K562 (cell line): ENCODE measurements around the gene IMMP2L. TPM values are rescaled to one million over a fixed set of nuclear protein-coding genes. Genes with fewer than 3 reads are reported as not detected.

Source experiments
- ATAC-seq: fragments of 200-7000 bp; cut with Tn5 transposase; 3 replicates; pipeline ENCODE4 v1.9.1; 2020; ENCODE audit warnings: moderate library complexity
- BruUV-seq: library from RNA; stranded (reverse); fragments of 400-500 nt; replicated peaks from 2 replicates; lab custom pipeline; 2021; lab: Mats Ljungman, UMichigan
- CTCF ChIA-PET: fragments of 300-600 bp; formaldehyde crosslinking; extraction: SDS; loops from one replicate; lab custom pipeline; 2021; ENCODE audit warnings: low intra/inter-chr PET ratio; lab: Yijun Ruan, JAX
- POLR2A ChIA-PET: fragments of 300-600, 350-650 bp; sonication (Branson Sonifier 250); formaldehyde crosslinking; extraction: SDS; loops from one replicate; lab custom pipeline; 2021; ENCODE audit warnings: antibody characterized with exemption, inconsistent platforms; lab: Yijun Ruan, JAX
- DNase-seq, 4 experiments: peaks; one replicate each; pipeline versions ENCODE4 v3.0.0 to v3.0.0-alpha.2; 2011 to 2018; ENCODE audit warnings: low spot score in 3 of 4, mixed read lengths in 3 of 4; ENCODE audit errors: extremely low read depth in 1 of 4
- FAIRE-seq: peaks from 2 replicates; lab custom pipeline; 2011; peaks lifted over from hg19 to GRCh38; lab: Jason Lieb, UNC
- H2AFZ ChIP-seq: 2 replicates; pipeline ENCODE4 v1.6.0; 2011; ENCODE audit warnings: low read depth, low read length, control low read depth, inconsistent platforms
- H3K27ac ChIP-seq: fragments of 200-600 bp; 3 replicates; pipeline ENCODE4 v1.8.0; 2011; ENCODE audit warnings: low read depth, mild to moderate bottlenecking, control low read depth, inconsistent platforms, low read length, moderate library complexity, mixed read lengths; ENCODE audit errors: extremely low read depth
- H3K27me3 ChIP-seq, 2 experiments: fragments of 300-600 bp in 1 of 2; 2 replicates in 1 of 2; 3 replicates in 1 of 2; pipeline versions ENCODE4 v1.6.0 to v1.8.0; 2011; ENCODE audit warnings: inconsistent platforms in 2 of 2, low read length in 2 of 2, mild to moderate bottlenecking in 1 of 2, mixed read lengths in 1 of 2, moderate library complexity in 1 of 2; ENCODE audit not compliant: control insufficient read depth in 2 of 2, insufficient read depth in 2 of 2
- H3K36me3 ChIP-seq: fragments of 300-600 bp; 3 replicates; pipeline ENCODE4 v1.8.0; 2011; ENCODE audit warnings: mild to moderate bottlenecking, low read length, inconsistent platforms; ENCODE audit not compliant: control insufficient read depth, insufficient read depth
- H3K4me1 ChIP-seq, 2 experiments: fragments of 200-600 bp in 1 of 2; replicated peaks in 1 of 2; 2 replicates in 1 of 2; 3 replicates in 1 of 2; pipeline versions ENCODE4 v1.5.1 to v1.8.0; 2011; ENCODE audit warnings: inconsistent platforms in 2 of 2, low read length in 2 of 2, mild to moderate bottlenecking in 1 of 2, mixed read lengths in 1 of 2, moderate library complexity in 1 of 2; ENCODE audit not compliant: control insufficient read depth in 2 of 2, insufficient read depth in 2 of 2
- H3K4me2 ChIP-seq: 2 replicates; pipeline ENCODE4 v1.6.1; 2011; ENCODE audit warnings: low read length, control low read depth, inconsistent platforms, mixed read lengths; ENCODE audit not compliant: insufficient read depth
- H3K4me3 ChIP-seq: fragments of 200-600 bp; sonication (generic), shearing (Covaris generic); 2 replicates; pipeline ENCODE4 v1.5.1; 2016; ENCODE audit warnings: control low read depth, inconsistent platforms
- H3K79me2 ChIP-seq: fragments of 200-600 bp; 3 replicates; pipeline ENCODE4 v1.8.0; 2011; ENCODE audit warnings: low read length, inconsistent platforms; ENCODE audit not compliant: control insufficient read depth, insufficient read depth
- H3K9ac ChIP-seq, 2 experiments: 2 replicates each; pipeline versions ENCODE4 v1.6.0 to v1.6.1; 2011; ENCODE audit warnings: low read depth in 2 of 2, low read length in 2 of 2, control low read depth in 1 of 2, inconsistent platforms in 1 of 2, mild to moderate bottlenecking in 1 of 2, mixed read lengths in 1 of 2; ENCODE audit not compliant: insufficient read depth in 1 of 2
- H3K9me1 ChIP-seq: one replicate; pipeline ENCODE4 v1.6.0; 2011; ENCODE audit warnings: inconsistent platforms, mild to moderate bottlenecking, low read length, moderate library complexity; ENCODE audit not compliant: control insufficient read depth, insufficient read depth
- H3K9me3 ChIP-seq: replicated peaks from 2 replicates; pipeline ENCODE4 v1.5.1; 2011; ENCODE audit warnings: low read depth, low read length, inconsistent platforms; ENCODE audit not compliant: control insufficient read depth, insufficient read depth
- H4K20me1 ChIP-seq: replicated peaks from 2 replicates; pipeline ENCODE4 v1.6.1; 2011; ENCODE audit warnings: low read length, inconsistent platforms, mixed read lengths; ENCODE audit not compliant: control insufficient read depth, insufficient read depth
- BRD4 ChIP-seq: fragments of 200-600 bp; sonication (generic); IDR thresholded peaks from 2 replicates; pipeline ENCODE4 v1.6.1; 2017; ENCODE audit warnings: inconsistent platforms
- CLOCK ChIP-seq: fragments of 250-450 bp; sonication (Bioruptor Pico); IDR thresholded peaks from 2 replicates; pipeline ENCODE4 v1.4.0; 2020; ENCODE audit warnings: mild to moderate bottlenecking, moderate library complexity, borderline replicate concordance
- CTBP1 ChIP-seq: fragments of 450-650 bp; IDR thresholded peaks from 2 replicates; pipeline ENCODE4 v1.6.1; 2016; ENCODE audit warnings: borderline replicate concordance
- E2F3 ChIP-seq: fragments of 250-450 bp; sonication (Bioruptor Pico); IDR thresholded peaks from 2 replicates; pipeline ENCODE4 v1.4.0; 2020; ENCODE audit warnings: mild to moderate bottlenecking
- ELF2 ChIP-seq: fragments of 250-450 bp; sonication (Bioruptor Pico); IDR thresholded peaks from 2 replicates; pipeline ENCODE4 v1.5.0; 2021; ENCODE audit warnings: mild to moderate bottlenecking
- EP300 ChIP-seq: IDR thresholded peaks from 2 replicates; pipeline ENCODE4 v1.6.1; 2012; ENCODE audit warnings: low read length, improper control_type of control experiment
- ETS2 ChIP-seq: IDR thresholded peaks from 2 replicates; pipeline ENCODE4 v1.6.1; 2016; ENCODE audit warnings: borderline replicate concordance, missing genetic modification characterization, mild to moderate bottlenecking, moderate library complexity, missing compliant biosample characterization; ENCODE audit not compliant: poor library complexity, severe bottlenecking
- L3MBTL2 ChIP-seq: fragments of 450-650 bp; IDR thresholded peaks from 2 replicates; pipeline ENCODE4 v1.6.1; 2016; ENCODE audit warnings: mild to moderate bottlenecking, moderate library complexity
- NEUROD1 ChIP-seq: fragments of 150-350 bp; IDR thresholded peaks from 2 replicates; pipeline ENCODE4 v1.6.1; 2014; ENCODE audit warnings: borderline replicate concordance, low read length, low read depth; ENCODE audit not compliant: partially characterized antibody
- RBFOX2 ChIP-seq: fragments of 200-400 bp; formaldehyde crosslinking; IDR thresholded peaks from 2 replicates; pipeline ENCODE4 v1.6.1; 2017; ENCODE audit warnings: low read depth, mild to moderate bottlenecking, low read length, moderate library complexity
- RBM15 ChIP-seq: fragments of 200-400 bp; formaldehyde crosslinking; IDR thresholded peaks from 2 replicates; pipeline ENCODE4 v1.6.1; 2018; ENCODE audit warnings: mild to moderate bottlenecking, low read length, moderate library complexity; ENCODE audit not compliant: insufficient read depth
- SOX6 ChIP-seq: fragments of 450-650 bp; IDR thresholded peaks from 2 replicates; pipeline ENCODE4 v1.6.1; 2014; ENCODE audit warnings: mild to moderate bottlenecking
- SRSF1 ChIP-seq: fragments of 200-400 bp; formaldehyde crosslinking; IDR thresholded peaks from 2 replicates; pipeline ENCODE4 v1.6.1; 2017; ENCODE audit warnings: mild to moderate bottlenecking, low read depth, low read length, moderate library complexity
- ZNF140 ChIP-seq: fragments of 250-450 bp; sonication (Bioruptor Pico); IDR thresholded peaks from 2 replicates; pipeline ENCODE4 v1.8.0; 2021; ENCODE audit warnings: moderate library complexity, mild to moderate bottlenecking, inconsistent platforms
- ZNF197 ChIP-seq: fragments of 200-800 bp; sonication (Bioruptor generic); IDR thresholded peaks from 2 replicates; pipeline ENCODE4 v1.6.1; 2016; ENCODE audit warnings: low read depth, missing genetic modification characterization, missing compliant biosample characterization
- ZNF449 ChIP-seq: fragments of 250-450 bp; sonication (Bioruptor Pico); IDR thresholded peaks from 2 replicates; pipeline ENCODE4 v1.8.0; 2022; ENCODE audit warnings: moderate library complexity, mild to moderate bottlenecking, inconsistent platforms
- ZNF699 ChIP-seq: fragments of 250-450 bp; sonication (Bioruptor Pico); IDR thresholded peaks from 2 replicates; pipeline ENCODE4 v1.8.0; 2021; ENCODE audit warnings: mild to moderate bottlenecking, moderate library complexity; ENCODE audit not compliant: insufficient replicate concordance
- in situ Hi-C: fragments of 300-500 bp; cut with MboI; formaldehyde crosslinking; loops from 4 replicates; pipeline ENCODE4 v1.15.0; 2018; ENCODE audit warnings: inconsistent platforms, mixed read lengths
- intact Hi-C: fragments of 100-400 bp; cut with micrococcal nuclease; formaldehyde crosslinking; loops from 2 replicates; pipeline ENCODE4 v1.14.2; 2022
- polyA plus RNA-seq, 8 experiments: library from polyadenylated mRNA; depleted of rRNA in 4 of 8; stranded (reverse) in 5 of 8; unstranded in 3 of 8; fragments of >200 nt; fragmentation: Nextera tagmentation in 2 of 8; fragmentation: Illumina TruSeq in 1 of 8; extraction: Ambion mirVana in 2 of 8; extraction: Trizol in 1 of 8; gene quantifications; 2 replicates each; pipeline versions ENCODE4 v1.2.1 to v1.2.3, GENCODE V29; 2011 to 2014; ENCODE audit warnings: inconsistent platforms in 1 of 8, missing spikeins in 1 of 8
- total RNA-seq, 7 experiments: library from RNA; depleted of rRNA in 6 of 7; stranded (reverse); fragments of >200 nt in 6 of 7; fragmentation: Illumina TruSeq in 2 of 7; extraction: Trizol in 2 of 7; gene quantifications; 2 replicates each; pipeline versions ENCODE4 v1.2.1 to v1.2.3, GENCODE V29; 2011 to 2021; ENCODE audit warnings: low replicate concordance in 1 of 7

IMMP2L gene
- total and polyA plus RNA-seq, 9 of the 15 experiments (the other 6 are each of a cell fraction or from before 2014, with no cell fraction given): 29.7 to 116 (median 53.0) TPM

DNA sequence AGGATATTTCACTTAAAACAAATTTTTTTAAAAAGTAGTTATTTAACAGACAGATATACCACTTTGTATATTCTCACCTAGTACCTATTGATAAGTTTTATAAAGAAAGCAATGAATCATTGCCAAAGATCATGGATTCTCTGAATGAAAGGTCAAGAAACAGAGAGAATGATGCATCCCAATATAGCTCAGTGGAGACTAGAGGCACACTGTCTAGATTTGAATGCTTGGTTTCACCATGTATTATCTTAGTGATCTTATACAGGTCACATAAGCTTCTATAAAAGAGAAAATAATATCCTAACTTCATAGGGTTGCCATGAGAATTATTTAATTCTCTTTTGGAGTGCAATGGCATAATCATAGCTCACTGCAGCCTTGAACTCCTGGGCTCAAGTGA is 558.4 kb downstream of the IMMP2L start:
- no peak for FAIRE-seq
- ATAC-seq: no peak

More for the DNA sequence above, 558.4 kb downstream of the IMMP2L start:
- H3K9ac ChIP-seq: no peak overlapping the region
- no peak for DNase-seq
- H3K27me3 ChIP-seq: no peaks in the 10 kb centered on the region
- no peak for TF ChIP-seq ZNF140
- no peak for TF ChIP-seq RBFOX2
- no peak for TF ChIP-seq E2F3 (CRISPR knock-in tag)
- no peak for TF ChIP-seq SOX6
- TF ChIP-seq L3MBTL2: no peak
- TF ChIP-seq CLOCK (CRISPR knock-in tag): no peak
- no peak for TF ChIP-seq ZNF449 (CRISPR knock-in tag)
- no peak for TF ChIP-seq ELF2
- TF ChIP-seq CTBP1: no peak
- no peak for TF ChIP-seq EP300
- TF ChIP-seq ZNF197 (CRISPR knock-in tag): no peak
- TF ChIP-seq ZNF699 (CRISPR knock-in tag): no peak
- no peak for TF ChIP-seq SRSF1
- no peak for TF ChIP-seq BRD4
- TF ChIP-seq ETS2 (tag): no peak
- no peak for TF ChIP-seq NEUROD1
- TF ChIP-seq RBM15: no peak
- no peak overlapping the region for H3K27ac ChIP-seq
- H3K4me1 ChIP-seq: no peaks in the 10 kb centered on the region
- H3K9me1 ChIP-seq: no peaks in the 10 kb centered on the region
- no peak overlapping the region for H3K4me3 ChIP-seq
- no peak overlapping the region for H2AFZ ChIP-seq
- H3K36me3 ChIP-seq: no peaks in the 10 kb centered on the region
- in situ Hi-C loops: no loop called here
- intact Hi-C loops: no loop called here
- H4K20me1 ChIP-seq: no peaks in the 10 kb centered on the region
- no peak overlapping the region for H3K4me2 ChIP-seq
- H3K79me2 ChIP-seq: no peaks in the 10 kb centered on the region
- H3K9me3 ChIP-seq: no peaks in the 10 kb centered on the region
- ChIA-PET CTCF (no interaction called here), POLR2A (interaction anchor here (1.3 kb wide), 1 partner anchor 8 kb away, joined by 3 read pairs; no protein-coding TSS in a partner anchor)
- no TSS peak for BruUV-seq
